H1 (cell line): ENCODE results near the gene COQ8B.

Source experiments
- CTCF ChIP-seq, 3 experiments: IDR thresholded peaks; 1 replicate in 2 of 3; 2 replicates in 1 of 3; pipeline versions ENCODE4 v1.5.1 to v1.6.1; 2011; ENCODE audit warnings: low read length in 3 of 3, mild to moderate bottlenecking in 3 of 3, inconsistent platforms in 2 of 3, low read depth in 1 of 3, moderate library complexity in 1 of 3; ENCODE audit not compliant: insufficient read depth in 1 of 3; ENCODE audit errors: control extremely low read depth in 1 of 3
- EZH2 ChIP-seq: fragments of 200-600 bp; sonication (generic); IDR thresholded peaks from 2 replicates; pipeline ENCODE4 v1.7.1; 2012; ENCODE audit warnings: low read depth, mild to moderate bottlenecking, moderate library complexity, low read length, inconsistent platforms; ENCODE audit not compliant: severe bottlenecking
- FOSL1 ChIP-seq: IDR thresholded peaks from 2 replicates; pipeline ENCODE4 v1.6.1; 2011; ENCODE audit warnings: mild to moderate bottlenecking, low read depth, low read length, moderate library complexity; ENCODE audit not compliant: insufficient read depth
- POLR2A ChIP-seq, 2 experiments: IDR thresholded peaks; 1 replicate in 1 of 2; 2 replicates in 1 of 2; pipeline ENCODE4 v1.6.1; 2011; ENCODE audit warnings: low read depth in 2 of 2, low read length in 2 of 2, mild to moderate bottlenecking in 2 of 2; ENCODE audit errors: control extremely low read depth in 1 of 2
- RAD21 ChIP-seq, 2 experiments: IDR thresholded peaks in 1 of 2; conservative IDR thresholded peaks in 1 of 2; 2 replicates each; pipeline ENCODE4 v1.6.1; 2011; ENCODE audit warnings: low read depth in 2 of 2, low read length in 2 of 2, improper control_type of control experiment in 1 of 2, inconsistent platforms in 1 of 2, mild to moderate bottlenecking in 1 of 2, moderate library complexity in 1 of 2
- SP1 ChIP-seq: IDR thresholded peaks from 2 replicates; pipeline ENCODE4 v1.6.1; 2011; ENCODE audit warnings: low read depth, low read length
- SP4 ChIP-seq: IDR thresholded peaks from 2 replicates; pipeline ENCODE4 v1.6.1; 2012; ENCODE audit warnings: low read length, inconsistent platforms
- YY1 ChIP-seq: IDR thresholded peaks from 2 replicates; pipeline ENCODE4 v1.6.1; 2011; ENCODE audit warnings: low read depth, mild to moderate bottlenecking, low read length
- TF ChIP-seq, protein P1 (sequence below): IDR thresholded peaks from 2 replicates; pipeline ENCODE4 v1.6.1; 2012; ENCODE audit warnings: inconsistent platforms

DNA sequence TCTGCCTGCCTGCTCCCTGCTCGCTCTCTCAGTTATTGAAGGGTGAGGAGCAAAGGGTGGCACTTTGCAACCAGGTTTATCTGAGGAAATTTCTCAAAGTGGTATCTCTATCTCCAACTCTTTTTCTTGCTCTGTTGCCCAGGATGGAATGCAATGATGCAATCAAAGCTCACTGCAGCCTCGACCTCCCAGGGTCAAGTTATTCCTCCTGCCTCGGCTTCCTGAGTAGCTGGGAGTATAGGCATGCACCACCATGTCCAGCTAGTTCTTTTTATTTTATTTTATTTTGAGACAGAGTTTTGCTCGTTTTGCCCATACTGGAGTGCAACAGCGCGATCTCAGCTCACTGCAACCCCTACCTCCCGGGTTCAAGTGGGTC is 28.7 kb upstream of the COQ8B start:
- TF ChIP-seq POLR2A (IDR thresholded peaks at IDR 0.05; ENCODE audit: control extremely low read depth in 1 of 2, low read depth in 2 of 2, low read length in 2 of 2) (no peak), YY1 (no peak), SP4 (no peak), FOSL1 (no peak), SP1 (no peak), CTCF (IDR thresholded peaks at IDR 0.05; ENCODE audit: control extremely low read depth in 1 of 3, insufficient read depth in 1 of 3, low read depth in 1 of 3, low read length in 3 of 3) (no peak), EZH2 (no peak), RAD21 (IDR thresholded peaks at IDR 0.05 in 1 of 2, conservative IDR thresholded peaks at IDR 0.05 in 1 of 2; ENCODE audit: low read depth in 2 of 2, low read length in 2 of 2) (no peak)
- TF ChIP-seq, protein P1, sequence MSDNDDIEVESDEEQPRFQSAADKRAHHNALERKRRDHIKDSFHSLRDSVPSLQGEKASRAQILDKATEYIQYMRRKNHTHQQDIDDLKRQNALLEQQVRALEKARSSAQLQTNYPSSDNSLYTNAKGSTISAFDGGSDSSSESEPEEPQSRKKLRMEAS: no peak
